ENCODE data around the gene TMUB2. TPM values are rescaled to one million over a fixed set of nuclear protein-coding genes. Genes with fewer than 3 reads are reported as not detected.
A peak's percentile ranks its signal among the peaks of the same experiment; 100 is the strongest.

TMUB2 gene
- total and polyA plus RNA-seq, 8 donors, result 10.7 to 62.4 (median 16.3) TPM

DNA sequence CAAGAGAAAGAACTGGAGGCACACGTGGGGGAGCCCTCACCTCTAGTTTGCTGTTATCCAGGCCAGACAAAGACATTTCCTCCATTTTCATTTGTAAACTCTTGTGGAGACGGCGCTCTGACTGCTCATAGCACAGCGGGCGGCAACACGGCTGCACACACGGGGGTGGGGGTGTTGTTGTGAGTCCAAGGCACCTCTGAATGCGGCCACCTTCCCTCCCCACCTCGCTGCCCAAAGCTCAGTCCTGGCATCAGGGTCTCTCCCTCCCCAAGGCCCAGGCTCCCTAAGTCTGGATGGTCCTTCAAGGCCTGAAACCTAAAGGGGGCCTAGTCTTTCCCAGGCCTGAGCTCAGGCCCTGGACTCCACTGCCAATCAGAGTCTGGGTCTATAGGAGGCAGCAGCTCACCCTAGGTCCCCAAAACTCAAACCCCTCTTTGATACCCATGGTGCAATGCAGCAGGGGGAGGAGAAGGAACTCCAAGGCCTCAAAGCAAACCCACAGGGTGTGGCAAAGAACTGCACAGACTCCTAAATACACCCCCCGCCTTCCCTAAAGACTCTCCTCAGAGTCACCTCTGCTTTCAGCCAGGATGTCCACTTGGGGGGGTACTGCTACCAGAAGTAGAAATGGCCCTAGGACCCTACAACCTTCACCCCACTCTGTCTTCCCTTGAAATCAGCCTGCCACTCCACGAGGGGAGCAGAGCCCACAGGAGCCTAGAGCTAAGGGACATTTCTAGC, 11.4 kb downstream of the TMUB2 start:
- peaks cover 41 to 47% (median 46%) of the 10 kb centered on the region in 4 donors for H3K36me3 ChIP-seq
- WGBS, 5 donors, result 41 to 52% (median 49%) methylated on average over 11 of the region's 11 CpGs
- intact Hi-C loops (cut with DNase I; ENCODE audit: low total_unique reads), result no loop called here

GRCh38 chr17:44198721-44199552, 12.2 kb downstream of the TMUB2 start:
- intact Hi-C loops (cut with DNase I; ENCODE audit: low total_unique reads), result no loop called here

More for the DNA sequence above, 11.4 kb downstream of the TMUB2 start:
- H3K27ac ChIP-seq, result peak overlapping the region; percentile 97 to 100 (median 100)
- H3K4me1 ChIP-seq, result peaks cover 26 to 52% (median 36%) of the 10 kb centered on the region in 4 donors
- no peaks in the 10 kb centered on the region for H3K27me3 ChIP-seq
- H3K9me3 ChIP-seq, result no peaks in the 10 kb centered on the region
- TF ChIP-seq CTCF (IDR thresholded peaks at IDR 0.05) (no peak), POLR2AphosphoS5 (IDR thresholded peaks at IDR 0.05) (peak in 1 of 3 donors; percentile 30)
- H3K4me3 ChIP-seq, result peak overlapping the region; percentile 71 to 99 (median 92)
- peak in 1 of 2 donors; percentile 83 for DNase-seq

DNA sequence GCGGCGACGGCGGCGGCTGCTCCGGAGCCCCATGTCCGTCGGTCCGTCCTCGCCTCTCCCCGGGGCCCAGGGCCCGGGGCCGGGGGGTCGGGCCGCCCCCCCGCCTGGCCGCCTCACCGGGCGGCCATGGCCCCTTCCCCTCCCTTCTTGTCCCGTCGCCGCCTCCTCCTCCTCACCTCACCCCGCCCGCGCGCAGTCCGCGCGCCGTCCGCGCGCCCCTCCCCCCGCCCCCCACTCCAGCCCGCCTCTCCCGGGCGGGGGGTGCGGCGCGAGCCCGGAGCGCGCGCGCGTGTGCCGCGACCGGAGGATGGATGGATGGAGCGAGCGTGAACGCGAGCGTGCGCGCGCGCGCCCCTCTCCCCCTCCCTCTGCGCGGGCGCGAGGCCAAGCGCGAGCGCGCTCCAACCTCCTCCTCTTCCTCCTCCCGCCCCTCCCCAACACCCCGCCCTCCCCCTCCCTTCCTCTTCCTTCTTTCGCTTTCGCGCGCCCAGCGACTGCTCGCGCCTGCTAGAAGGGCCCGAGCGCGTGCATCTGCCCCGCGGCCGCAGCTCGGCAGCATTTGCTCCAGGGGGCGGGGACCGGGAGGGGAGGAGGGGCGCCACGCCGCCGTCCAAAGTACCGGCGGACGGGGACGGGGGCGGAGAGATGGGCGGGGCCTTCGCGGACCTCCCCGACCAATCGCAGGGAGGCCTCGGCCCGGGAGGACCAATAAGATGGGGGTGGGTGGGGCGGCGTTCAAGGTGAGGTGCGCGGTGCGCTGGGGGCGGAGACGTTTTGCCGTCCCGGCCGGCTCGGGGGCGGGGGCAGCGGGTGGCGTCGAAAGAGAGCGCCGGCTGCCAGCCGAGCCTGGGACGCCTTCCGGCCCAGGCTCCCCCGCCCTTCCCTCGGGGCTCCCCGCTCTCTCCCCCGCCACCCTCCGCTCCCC, 13.0 kb downstream of the TMUB2 start, which contains the start of gene ATXN7L3:
ATXN7L3 (minus strand) TSS at position 332 of the 925 bp plus-strand sequence. CDS start 1,814 bp downstream, outside the sequence.
- Histone ChIP-seq H3K9me3 (no peaks in the 10 kb centered on the region), H3K27me3 (no peaks in the 10 kb centered on the region), H3K4me3 (peak within 1 kb of the TSS; percentile 71 to 99 (median 92)), H3K36me3 (peaks cover 25 to 31% (median 29%) of the 10 kb centered on the region in 4 donors), H3K4me1 (peaks cover 30 to 58% (median 39%) of the 10 kb centered on the region in 4 donors), H3K27ac (peak within 1 kb of the TSS; percentile 97 to 100 (median 100))
- peak; percentile 99 to 100 for DNase-seq
- intact Hi-C loops (cut with DNase I; ENCODE audit: low total_unique reads), result no loop called here
- TF ChIP-seq EP300 (IDR thresholded peaks at IDR 0.05) (no peak), CTCF (IDR thresholded peaks at IDR 0.05) (no peak), POLR2AphosphoS5 (IDR thresholded peaks at IDR 0.05) (peak; percentile 45 to 78 (median 54))
- WGBS, 5 donors, result 0 to 1% (median 1%) methylated on average over 38 to 124 of the region's 126 CpGs

More at GRCh38 chr17:44198721-44199552, 12.2 kb downstream of the TMUB2 start:
- peak overlapping the region; percentile 71 to 99 (median 92) for H3K4me3 ChIP-seq
- H3K9me3 ChIP-seq, result no peaks in the 10 kb centered on the region
- H3K27ac ChIP-seq, result peak overlapping the region; percentile 97 to 100 (median 100)
- WGBS, 5 donors, result 0 to 1% (median 0%) methylated on average over 11 to 66 of the region's 68 CpGs
- TF ChIP-seq POLR2A (IDR thresholded peaks at IDR 0.05), result no peak
- peak; percentile 68 to 86 for DNase-seq
- H3K36me3 ChIP-seq, result peaks cover 34 to 40% (median 38%) of the 10 kb centered on the region in 4 donors
- H3K4me1 ChIP-seq, result peaks cover 26 to 52% (median 37%) of the 10 kb centered on the region in 4 donors
- no peaks in the 10 kb centered on the region for H3K27me3 ChIP-seq

GRCh38 chr17:44200478-44201155, 13.8 kb downstream of the TMUB2 start:
- peaks cover 30 to 61% (median 42%) of the 10 kb centered on the region in 4 donors for H3K4me1 ChIP-seq
- no peak for TF ChIP-seq CTCF (IDR thresholded peaks at IDR 0.05)
- no peak for TF ChIP-seq EP300 (IDR thresholded peaks at IDR 0.05)
- no peak for TF ChIP-seq POLR2AphosphoS5 (IDR thresholded peaks at IDR 0.05)
- no peak for TF ChIP-seq POLR2A (IDR thresholded peaks at IDR 0.05)
- no peaks in the 10 kb centered on the region for H3K27me3 ChIP-seq
- H3K36me3 ChIP-seq, result peaks cover 17 to 23% (median 21%) of the 10 kb centered on the region in 4 donors
- peak overlapping the region; percentile 97 to 100 (median 100) for H3K27ac ChIP-seq
- peak overlapping the region; percentile 71 to 99 (median 92) for H3K4me3 ChIP-seq
- WGBS, 5 donors, result 3 to 7% (median 4%) methylated on average over 25 to 36 of the region's 36 CpGs
- no peaks in the 10 kb centered on the region for H3K9me3 ChIP-seq
- no peak for DNase-seq
- intact Hi-C loops (cut with DNase I; ENCODE audit: low total_unique reads), result no loop called here
